GM21390 (cell line): Measurements from ENCODE around the gene CEP68.
A peak's percentile ranks its signal among the peaks of the same experiment; 100 is the strongest.
"Not testable (repeated sequence)": the region's sequence is repeated elsewhere in the genome, so short reads cannot be mapped to it uniquely, and the experiment has no call there.

Experiments used
- ATAC-seq: cut with Tn5 transposase; IDR thresholded peaks from one replicate; pipeline ENCODE4 v1.9.1; 2021; ENCODE audit not compliant: unreplicated experiment

CEP68 gene, protein sequence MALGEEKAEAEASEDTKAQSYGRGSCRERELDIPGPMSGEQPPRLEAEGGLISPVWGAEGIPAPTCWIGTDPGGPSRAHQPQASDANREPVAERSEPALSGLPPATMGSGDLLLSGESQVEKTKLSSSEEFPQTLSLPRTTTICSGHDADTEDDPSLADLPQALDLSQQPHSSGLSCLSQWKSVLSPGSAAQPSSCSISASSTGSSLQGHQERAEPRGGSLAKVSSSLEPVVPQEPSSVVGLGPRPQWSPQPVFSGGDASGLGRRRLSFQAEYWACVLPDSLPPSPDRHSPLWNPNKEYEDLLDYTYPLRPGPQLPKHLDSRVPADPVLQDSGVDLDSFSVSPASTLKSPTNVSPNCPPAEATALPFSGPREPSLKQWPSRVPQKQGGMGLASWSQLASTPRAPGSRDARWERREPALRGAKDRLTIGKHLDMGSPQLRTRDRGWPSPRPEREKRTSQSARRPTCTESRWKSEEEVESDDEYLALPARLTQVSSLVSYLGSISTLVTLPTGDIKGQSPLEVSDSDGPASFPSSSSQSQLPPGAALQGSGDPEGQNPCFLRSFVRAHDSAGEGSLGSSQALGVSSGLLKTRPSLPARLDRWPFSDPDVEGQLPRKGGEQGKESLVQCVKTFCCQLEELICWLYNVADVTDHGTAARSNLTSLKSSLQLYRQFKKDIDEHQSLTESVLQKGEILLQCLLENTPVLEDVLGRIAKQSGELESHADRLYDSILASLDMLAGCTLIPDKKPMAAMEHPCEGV

GRCh38 chr2:65056215-65057053, at the start of gene CEP68:
Gene CEP68 (plus strand): TSS chr2:65056416. CDS start chr2:65069445, 13,029 bp downstream.
- peak; percentile 78 for ATAC-seq

GRCh38 chr2:65013776-65014175, 42.4 kb upstream of the CEP68 start:
- no peak for ATAC-seq

DNA sequence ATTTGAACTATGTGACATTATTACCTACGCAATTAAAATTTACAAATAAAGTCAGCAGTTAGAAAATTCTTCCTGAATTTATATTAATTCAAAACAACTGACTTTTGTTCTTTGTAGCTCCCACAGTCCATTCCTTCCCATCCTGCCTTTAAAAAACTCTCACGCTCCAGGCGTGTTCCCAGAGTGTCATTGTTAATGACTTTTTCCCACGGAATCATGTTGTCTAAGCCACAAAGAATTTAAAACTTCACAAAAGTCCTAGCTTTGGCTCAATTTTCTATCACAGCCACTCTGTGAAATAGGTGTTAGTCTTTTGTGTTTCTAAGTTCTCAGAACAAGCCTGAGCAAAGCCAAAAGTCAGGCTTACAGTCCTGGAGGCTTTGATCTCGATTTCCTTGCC, 40.5 kb upstream of the CEP68 start:
- no peak for ATAC-seq

DNA sequence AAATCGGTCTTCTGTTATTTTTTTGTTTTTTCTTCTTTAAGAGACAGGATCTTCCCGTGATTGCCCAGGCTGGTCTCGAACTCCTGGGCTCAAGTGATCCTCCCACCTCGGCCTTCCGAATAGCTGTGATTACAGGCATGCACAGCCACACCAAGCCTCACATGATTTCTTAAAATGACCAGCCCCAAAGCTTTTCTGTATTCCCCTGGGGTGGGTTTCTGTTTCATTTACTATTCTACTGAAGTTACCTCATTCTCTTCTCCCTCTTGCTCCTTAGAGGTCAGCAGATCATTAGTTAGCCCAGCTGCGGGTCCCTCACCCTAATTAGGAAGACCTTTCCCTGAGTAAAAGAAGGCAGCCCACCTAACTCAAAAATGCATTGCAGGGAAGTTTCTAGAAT, 39.4 kb upstream of the CEP68 start:
- ATAC-seq = peak; percentile 75

- no peak for ATAC-seq
Measured at GRCh38 chr2:65017335-65017734, 38.9 kb upstream of the CEP68 start.

DNA sequence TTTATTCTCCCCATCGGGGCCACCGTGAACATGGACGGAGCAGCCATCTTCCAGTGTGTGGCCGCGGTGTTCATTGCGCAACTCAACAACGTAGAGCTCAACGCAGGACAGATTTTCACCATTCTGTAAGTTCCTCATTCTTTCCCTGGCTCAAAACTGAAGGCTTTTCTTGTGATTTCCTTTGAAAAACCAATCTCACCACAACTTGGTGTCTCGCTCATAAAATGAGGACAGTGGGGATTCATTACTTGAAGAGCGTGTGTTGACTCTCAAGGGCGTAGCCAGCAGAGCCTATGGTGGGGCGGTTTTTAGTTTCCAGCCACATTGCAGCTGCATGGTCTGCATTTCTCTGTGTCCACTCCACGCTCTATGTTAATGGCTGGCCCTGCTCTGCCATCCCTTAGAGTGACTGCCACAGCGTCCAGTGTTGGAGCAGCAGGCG, 38.1 kb upstream of the CEP68 start:
- ATAC-seq = no peak

DNA sequence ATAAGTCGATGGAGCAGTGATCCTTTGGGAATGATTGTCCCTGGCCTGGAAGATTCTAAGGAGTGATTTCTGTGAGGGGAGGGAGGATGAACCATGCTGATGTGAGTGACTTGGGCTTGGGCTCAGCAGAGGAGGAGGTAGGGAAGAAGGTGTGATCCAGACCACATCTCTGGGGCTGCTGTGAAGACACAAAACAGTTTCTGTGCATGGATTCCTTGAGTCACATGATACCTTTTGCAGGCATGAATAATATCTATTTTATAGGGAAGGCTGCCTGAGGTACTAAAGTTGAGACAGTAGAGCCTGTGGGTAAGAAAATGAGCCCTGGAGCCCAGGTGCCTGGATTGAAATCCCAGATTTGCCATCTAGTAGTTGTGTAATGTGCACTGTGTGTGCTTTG, 37.2 kb upstream of the CEP68 start:
- no peak for ATAC-seq

DNA sequence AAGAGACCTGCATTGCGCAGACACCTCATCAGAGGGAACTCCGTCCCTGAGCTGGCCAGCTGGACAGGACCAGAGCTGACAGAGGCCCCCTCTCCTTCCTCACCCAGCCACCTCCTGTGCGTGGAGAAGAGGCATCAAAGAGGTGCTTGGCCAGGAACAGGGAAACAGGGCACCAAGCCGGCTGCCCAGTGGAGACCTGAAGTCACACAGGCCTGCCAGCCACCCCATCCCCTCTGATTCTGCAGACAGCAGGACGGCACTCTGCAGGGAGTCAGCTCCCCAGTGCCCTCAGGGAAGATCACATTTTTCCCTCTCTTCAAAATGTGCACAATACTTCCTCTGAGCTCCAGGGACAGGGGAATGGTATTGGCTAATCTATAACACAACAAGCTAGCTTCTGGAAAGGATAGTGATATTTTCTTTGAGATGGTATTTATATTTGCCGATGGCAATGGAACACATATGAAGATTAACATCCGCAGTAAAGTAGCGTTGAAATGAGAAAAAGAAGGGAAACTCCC, 36.5 kb upstream of the CEP68 start:
- no peak for ATAC-seq

DNA sequence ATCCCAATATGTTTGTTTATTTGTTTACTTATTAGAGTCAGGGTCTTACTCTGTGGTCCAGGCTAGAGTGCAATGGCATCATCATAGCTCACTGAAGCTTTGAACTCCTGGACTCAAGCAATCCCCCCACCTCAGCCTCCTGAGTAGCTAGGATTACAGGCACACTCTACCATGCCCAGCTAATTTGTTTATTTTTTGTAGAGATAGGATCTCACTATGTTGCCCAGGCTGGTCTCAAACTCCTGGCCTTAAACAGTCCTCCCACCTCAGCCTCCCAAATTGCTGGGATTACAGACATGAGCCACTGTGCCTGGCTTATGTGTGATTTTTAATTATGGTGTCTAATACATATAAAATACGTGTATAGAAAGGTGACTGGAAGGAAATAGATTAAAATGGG, 36.0 kb upstream of the CEP68 start:
- not testable (repeated sequence) for ATAC-seq

- ATAC-seq = no peak
Measured at GRCh38 chr2:65020943-65021528, 35.2 kb upstream of the CEP68 start.

DNA sequence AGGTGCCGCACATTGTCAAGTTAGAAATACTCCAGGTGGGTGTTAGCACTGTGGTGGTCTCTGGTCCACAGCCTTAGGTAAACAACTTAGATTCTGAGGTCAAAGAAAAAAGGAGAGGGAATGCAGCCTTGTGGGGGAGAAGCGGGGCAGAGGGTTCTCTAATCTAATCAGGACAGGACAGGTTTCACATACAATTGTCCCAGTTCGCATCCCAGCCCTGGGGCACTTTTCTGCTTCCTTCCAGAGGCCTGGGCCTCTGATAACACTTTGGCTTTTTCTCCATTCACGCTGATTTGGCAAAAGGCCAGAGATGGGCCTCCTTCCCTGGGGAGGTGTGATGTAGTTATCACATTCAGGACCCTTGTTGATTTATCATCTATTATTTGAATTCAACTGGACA, 34.5 kb upstream of the CEP68 start:
- ATAC-seq = no peak

DNA sequence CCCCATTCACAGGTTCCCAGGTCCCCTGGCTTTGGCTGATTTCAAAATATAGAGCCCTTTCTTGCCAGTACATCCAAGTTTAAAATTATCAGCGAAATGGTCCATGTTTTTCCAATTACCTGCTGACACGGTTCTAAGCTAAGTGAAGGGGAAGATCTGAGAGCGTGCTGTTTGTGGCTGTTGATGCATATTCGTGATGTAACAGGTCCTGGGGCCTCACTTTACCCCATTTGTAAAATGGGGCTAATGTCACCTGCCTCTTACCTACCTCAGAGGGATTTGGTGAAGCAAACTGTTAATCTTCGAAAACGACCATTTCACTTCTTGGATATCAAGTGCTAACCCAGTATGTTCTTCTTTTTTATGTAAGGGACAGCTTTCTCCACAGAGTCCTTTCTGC, 34.0 kb upstream of the CEP68 start:
- ATAC-seq = no peak

GRCh38 chr2:65023742-65024141, 32.5 kb upstream of the CEP68 start:
- ATAC-seq = no peak

GRCh38 chr2:65024149-65024829, 31.9 kb upstream of the CEP68 start:
- ATAC-seq = no peak

- ATAC-seq = no peak
Measured at GRCh38 chr2:65025453-65026123, 30.6 kb upstream of the CEP68 start.

GRCh38 chr2:65026154-65026553, 30.1 kb upstream of the CEP68 start:
- ATAC-seq = no peak

- ATAC-seq = no peak
Measured at GRCh38 chr2:65026704-65027464, 29.3 kb upstream of the CEP68 start.

- ATAC-seq = no peak
Measured at GRCh38 chr2:65027616-65028244, 28.5 kb upstream of the CEP68 start.
